Effector memory CD8-positive, alpha-beta T cell (primary cell): ENCODE data around the gene VCX3A.
"Not testable (repeated sequence)": the region's sequence is repeated elsewhere in the genome, so short reads cannot be mapped to it uniquely, and the experiment has no call there.

Experiments used
- ATAC-seq: fragments of 150-1000 bp; cut with Tn5 transposase; replicated peaks from 2 replicates; pipeline ENCODE4 v1.10.0; 2021; ENCODE audit warnings: mild to moderate bottlenecking, moderate library complexity
- DNase-seq, 3 experiments: peaks; one replicate each; pipeline ENCODE4 v3.0.0; 2021
- H3K27ac Mint-ChIP-seq, 2 donors: one replicate each; pipeline ENCODE4 v1.8.0; 2022; ENCODE audit warnings: mild to moderate bottlenecking in 2 of 2, mixed read lengths in 2 of 2, moderate library complexity in 2 of 2
- H3K27me3 Mint-ChIP-seq, 2 donors: one replicate each; pipeline ENCODE4 v1.8.0; 2022; ENCODE audit warnings: mixed read lengths in 2 of 2
- H3K36me3 Mint-ChIP-seq: one replicate; pipeline ENCODE4 v1.8.0; 2022; ENCODE audit warnings: mild to moderate bottlenecking, moderate library complexity, mixed read lengths; ENCODE audit not compliant: insufficient read depth
- H3K4me1 Mint-ChIP-seq, 2 donors: one replicate each; pipeline ENCODE4 v1.8.0; 2022; ENCODE audit warnings: low read depth in 2 of 2, mixed read lengths in 2 of 2
- H3K4me3 Mint-ChIP-seq, 2 donors: one replicate each; pipeline ENCODE4 v1.8.0; 2022; ENCODE audit warnings: mild to moderate bottlenecking in 2 of 2, mixed read lengths in 2 of 2, moderate library complexity in 2 of 2
- H3K9me3 Mint-ChIP-seq, 2 donors: one replicate each; pipeline ENCODE4 v1.8.0; 2022; ENCODE audit warnings: mixed read lengths in 2 of 2
- total RNA-seq, 9 experiments: gene quantifications; one replicate each; lab custom pipeline; 2026; lab: John Stamatoyannopoulos, UW

VCX3A gene
- total RNA-seq, result 0 to 0.06 (median 0) reads per million in 9 experiments

DNA sequence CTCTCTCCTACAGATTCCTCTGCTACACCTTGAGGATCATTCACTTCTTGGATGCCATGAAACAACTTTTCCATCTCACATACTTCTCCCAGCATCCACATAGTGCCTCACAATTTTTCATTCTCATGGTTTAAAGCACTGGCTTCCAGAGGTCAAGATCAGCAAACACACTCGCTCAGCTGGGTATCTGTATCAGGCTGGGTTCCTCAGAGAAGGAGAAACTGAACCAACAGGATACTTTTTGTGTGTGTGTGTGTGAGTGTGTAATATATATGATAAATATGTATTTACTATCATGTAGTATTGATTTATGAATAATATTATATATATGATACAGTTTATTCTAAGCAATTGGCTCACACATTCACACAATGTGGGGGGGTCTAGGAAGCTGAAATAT is at the start of gene VCX3A:
TSS of gene VCX3A (minus strand) at position 101 of the 400 bp plus-strand sequence. CDS start 621 bp downstream, outside the sequence.
- not testable (repeated sequence) for H3K4me1 Mint-ChIP-seq, ATAC-seq, H3K27me3 Mint-ChIP-seq, H3K27ac Mint-ChIP-seq, H3K9me3 Mint-ChIP-seq, DNase-seq, H3K36me3 Mint-ChIP-seq, H3K4me3 Mint-ChIP-seq

DNA sequence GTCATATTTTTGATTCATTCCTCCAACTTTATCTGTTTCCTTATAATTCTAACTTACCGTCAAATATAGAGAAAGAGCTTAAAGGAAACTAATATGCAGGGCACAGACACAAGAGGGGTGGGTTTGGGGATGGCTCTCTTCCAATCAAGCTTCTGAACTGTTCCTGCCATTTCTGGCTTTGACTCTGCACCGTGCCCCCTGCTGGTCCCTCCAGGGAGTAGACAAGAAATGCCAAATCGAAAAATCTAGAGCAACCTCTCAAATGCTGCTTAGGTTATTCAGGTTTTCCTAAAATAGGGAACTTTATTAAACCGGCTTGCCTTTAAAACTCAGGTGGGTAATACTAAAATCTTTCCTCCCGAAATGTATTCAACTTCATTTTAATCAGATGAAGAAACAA is 39.8 kb upstream of the VCX3A start:
- Mint-ChIP-seq H3K27ac (no peak overlapping the region), H3K4me3 (no peak overlapping the region), H3K36me3 (no peaks in the 10 kb centered on the region), H3K27me3 (no peaks in the 10 kb centered on the region), H3K9me3 (no peaks in the 10 kb centered on the region), H3K4me1 (no peaks in the 10 kb centered on the region)
- ATAC-seq (no peak), DNase-seq (no peak)

DNA sequence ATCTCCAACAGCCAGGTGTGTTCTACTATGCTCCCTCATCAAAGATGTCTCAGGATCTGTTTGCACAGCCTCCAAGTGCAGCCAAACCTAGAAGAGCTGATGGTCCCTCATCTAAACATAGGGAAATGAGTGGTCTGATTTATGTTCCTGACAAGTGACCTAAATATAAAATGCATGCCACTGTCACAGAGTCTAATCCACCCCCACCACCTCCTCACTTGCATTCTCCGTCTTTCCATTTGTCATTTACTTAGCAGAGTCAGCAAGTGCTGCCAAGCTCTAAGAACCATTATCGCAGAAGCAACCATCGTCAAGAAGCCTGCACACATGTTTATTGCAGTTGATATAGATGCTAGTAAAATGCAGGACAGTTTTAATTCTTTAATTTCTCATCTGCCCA is 33.1 kb upstream of the VCX3A start:
- H3K27ac Mint-ChIP-seq, result no peak overlapping the region
- no peaks in the 10 kb centered on the region for H3K36me3 Mint-ChIP-seq
- no peak overlapping the region for H3K4me3 Mint-ChIP-seq
- H3K4me1 Mint-ChIP-seq, result no peaks in the 10 kb centered on the region
- H3K9me3 Mint-ChIP-seq, result no peaks in the 10 kb centered on the region
- DNase-seq (no peak), ATAC-seq (no peak)
- H3K27me3 Mint-ChIP-seq, result no peaks in the 10 kb centered on the region

DNA sequence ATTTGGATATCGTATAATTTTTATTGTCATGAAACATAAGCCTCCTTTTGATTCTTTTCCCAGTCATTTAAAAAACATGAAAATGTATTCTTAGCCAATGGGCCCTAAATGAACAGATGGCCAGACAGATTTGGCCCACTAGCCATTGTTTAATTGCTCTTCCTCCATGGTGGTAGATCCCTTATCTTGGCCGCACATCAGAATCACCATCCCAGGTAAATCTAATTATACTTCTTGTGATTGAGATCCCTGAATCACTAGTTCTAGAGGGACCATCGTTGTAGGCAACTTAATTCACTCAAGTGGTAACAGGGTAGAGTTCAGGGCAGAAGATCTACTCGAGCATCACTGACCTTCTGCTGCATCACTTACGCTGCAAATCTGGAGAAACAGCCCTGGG is 24.1 kb upstream of the VCX3A start:
- DNase-seq (no peak), ATAC-seq (no peak)
- H3K4me1 Mint-ChIP-seq, result no peaks in the 10 kb centered on the region
- no peaks in the 10 kb centered on the region for H3K27me3 Mint-ChIP-seq
- H3K4me3 Mint-ChIP-seq, result no peak overlapping the region
- no peak overlapping the region for H3K27ac Mint-ChIP-seq
- H3K36me3 Mint-ChIP-seq, result no peaks in the 10 kb centered on the region
- H3K9me3 Mint-ChIP-seq, result peaks cover 0 to 4% of the 10 kb centered on the region in 2 donors

DNA sequence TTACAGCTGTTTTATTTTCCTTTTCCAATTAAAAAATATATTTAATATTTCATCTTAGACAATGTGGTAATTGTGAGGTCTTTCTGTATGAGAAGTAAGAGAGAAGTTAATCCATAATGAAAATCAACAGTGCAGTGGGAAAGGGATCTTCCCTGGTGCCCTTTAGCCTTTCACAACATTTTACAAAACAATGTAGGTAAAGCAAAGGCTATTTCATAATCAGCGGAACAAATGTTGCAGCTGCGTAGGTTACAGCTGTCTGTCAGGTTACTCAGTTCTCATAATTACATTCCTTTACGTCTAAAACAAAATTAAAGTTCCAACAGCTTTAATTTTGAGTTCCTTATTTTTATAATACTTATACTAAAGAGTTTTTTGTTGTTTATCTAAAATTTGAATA is 22.8 kb upstream of the VCX3A start:
- no peaks in the 10 kb centered on the region for H3K27me3 Mint-ChIP-seq
- no peak for DNase-seq
- peaks cover 0 to 5% of the 10 kb centered on the region in 2 donors for H3K9me3 Mint-ChIP-seq
- H3K4me3 Mint-ChIP-seq, result no peak overlapping the region
- no peak overlapping the region for H3K27ac Mint-ChIP-seq
- no peaks in the 10 kb centered on the region for H3K4me1 Mint-ChIP-seq
- H3K36me3 Mint-ChIP-seq, result no peaks in the 10 kb centered on the region
- ATAC-seq, result no peak

DNA sequence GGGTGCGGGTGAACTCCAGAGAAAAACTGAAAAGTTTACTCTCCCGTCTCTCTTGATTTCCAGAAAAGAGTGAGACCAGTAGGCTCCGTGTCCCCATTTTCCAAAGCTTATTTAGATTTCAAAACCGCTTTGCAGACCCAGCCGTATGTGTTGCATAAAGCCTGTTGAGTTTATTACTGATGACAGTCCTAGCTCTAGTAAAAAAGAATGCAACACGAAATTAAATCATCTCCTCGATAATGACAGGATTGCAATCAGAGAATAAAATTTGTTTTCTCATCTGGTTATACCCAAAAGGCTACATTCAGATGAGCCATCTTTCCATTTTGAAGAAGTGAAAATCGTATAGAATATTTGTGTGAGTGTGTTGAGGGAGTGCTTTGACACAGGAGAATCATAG is 16.1 kb upstream of the VCX3A start:
- no peak for ATAC-seq
- Mint-ChIP-seq H3K4me1 (no peaks in the 10 kb centered on the region), H3K9me3 (peaks cover 0 to 8% of the 10 kb centered on the region in 2 donors), H3K4me3 (no peak overlapping the region), H3K27me3 (no peaks in the 10 kb centered on the region), H3K36me3 (no peaks in the 10 kb centered on the region), H3K27ac (no peak overlapping the region)
- DNase-seq, result no peak

DNA sequence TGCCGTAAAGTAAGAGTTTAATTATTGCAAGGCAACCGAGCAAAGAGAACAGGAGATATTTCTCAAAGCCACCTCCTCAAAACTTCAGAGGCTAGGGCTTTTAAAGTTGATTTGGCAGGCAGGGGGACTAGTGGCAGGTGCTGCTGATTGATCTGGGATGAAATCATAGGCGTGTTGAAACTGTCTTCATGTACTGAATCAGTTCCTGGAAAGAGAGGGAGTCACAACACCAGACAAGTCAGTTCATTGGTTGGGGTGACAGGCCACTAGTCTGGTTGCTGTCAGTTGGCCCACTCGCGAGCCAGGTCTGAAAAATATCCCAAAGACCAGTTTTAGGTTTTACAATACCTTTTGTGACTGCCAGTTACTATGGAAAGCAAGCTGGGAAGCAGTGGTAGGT is 10.8 kb upstream of the VCX3A start:
- no peaks in the 10 kb centered on the region for H3K36me3 Mint-ChIP-seq
- H3K4me1 Mint-ChIP-seq, result no peaks in the 10 kb centered on the region
- ATAC-seq, result no peak
- no peak overlapping the region for H3K4me3 Mint-ChIP-seq
- H3K27me3 Mint-ChIP-seq, result no peaks in the 10 kb centered on the region
- no peak for DNase-seq
- no peak overlapping the region for H3K27ac Mint-ChIP-seq
- H3K9me3 Mint-ChIP-seq, result no peaks in the 10 kb centered on the region

DNA sequence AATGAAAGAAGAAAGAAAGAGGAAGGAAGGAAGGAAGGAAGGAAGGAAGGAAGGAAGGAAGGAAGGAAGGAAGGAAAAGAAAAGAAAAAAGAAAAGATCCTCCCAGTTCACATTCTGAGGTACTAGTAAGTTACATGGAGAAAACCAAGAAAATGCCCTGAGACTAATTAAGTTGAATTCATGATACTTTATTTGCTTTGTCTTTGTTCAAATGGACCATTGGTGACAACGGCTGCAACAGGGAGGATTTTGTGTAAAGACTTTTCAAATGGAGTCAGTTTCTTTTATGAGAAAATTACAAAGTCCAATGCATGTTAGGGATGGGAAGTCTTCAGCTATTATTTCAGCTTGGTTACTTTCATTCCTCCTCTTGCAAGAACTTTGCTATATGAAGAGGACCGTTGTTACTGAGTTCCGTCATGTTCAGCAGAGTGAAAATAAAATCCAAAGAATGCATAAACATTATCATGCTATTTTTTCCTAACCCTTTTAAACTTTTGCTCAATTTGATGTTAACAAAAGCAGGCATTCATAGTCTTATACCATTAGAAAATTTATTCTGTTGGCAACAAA is 8.3 kb downstream of the VCX3A start:
- Mint-ChIP-seq H3K4me3 (no peak overlapping the region), H3K9me3 (peaks cover 0 to 10% of the 10 kb centered on the region in 2 donors), H3K27ac (no peak overlapping the region), H3K36me3 (no peaks in the 10 kb centered on the region), H3K27me3 (no peaks in the 10 kb centered on the region), H3K4me1 (no peaks in the 10 kb centered on the region)
- DNase-seq, result no peak
- no peak for ATAC-seq

DNA sequence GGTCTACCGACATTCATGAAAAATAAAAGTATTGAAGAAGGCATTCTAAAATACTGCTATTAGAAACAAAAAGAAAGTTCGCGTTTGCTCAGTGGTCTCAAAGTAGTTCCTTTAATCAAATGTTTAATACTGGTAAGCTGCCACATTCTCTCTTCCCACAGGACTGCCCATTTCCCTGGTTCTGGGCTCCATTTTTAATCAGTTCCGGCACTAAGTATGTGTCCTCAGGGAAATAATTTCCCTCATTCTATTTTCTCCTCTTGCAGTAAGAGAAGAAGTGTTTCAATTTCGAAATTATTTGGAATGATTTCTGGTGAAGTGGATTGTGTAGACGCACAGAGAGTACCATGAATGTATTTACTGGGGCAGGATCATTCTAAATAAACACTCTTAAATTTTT is 17.5 kb downstream of the VCX3A start:
- H3K9me3 Mint-ChIP-seq, result no peaks in the 10 kb centered on the region
- no peaks in the 10 kb centered on the region for H3K36me3 Mint-ChIP-seq
- H3K27me3 Mint-ChIP-seq, result no peaks in the 10 kb centered on the region
- H3K4me1 Mint-ChIP-seq, result no peaks in the 10 kb centered on the region
- no peak overlapping the region for H3K4me3 Mint-ChIP-seq
- DNase-seq (no peak), ATAC-seq (no peak)
- no peak overlapping the region for H3K27ac Mint-ChIP-seq

DNA sequence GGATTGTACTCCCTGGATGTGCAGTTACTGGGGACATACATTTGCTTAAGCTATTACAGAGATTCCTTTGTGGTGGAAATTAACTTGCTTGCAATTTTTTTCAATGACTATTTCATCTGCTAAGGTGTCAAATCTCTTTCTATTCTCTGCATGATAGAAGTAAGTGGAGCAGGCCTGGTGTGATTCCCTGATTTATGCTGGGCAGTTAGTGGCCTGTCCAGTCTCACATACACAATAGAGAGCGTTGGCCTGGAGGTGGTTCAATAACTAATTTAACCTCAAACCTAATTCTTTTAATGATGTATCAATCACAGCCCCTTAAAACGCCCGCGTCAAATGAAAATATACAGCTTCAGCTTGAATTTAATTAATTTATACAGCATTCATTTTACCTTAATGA is 28.5 kb downstream of the VCX3A start:
- DNase-seq, result no peak
- Mint-ChIP-seq H3K36me3 (no peaks in the 10 kb centered on the region), H3K27ac (no peak overlapping the region), H3K4me3 (no peak overlapping the region), H3K9me3 (peaks cover 0 to 3% of the 10 kb centered on the region in 2 donors), H3K27me3 (no peaks in the 10 kb centered on the region), H3K4me1 (no peaks in the 10 kb centered on the region)
- ATAC-seq, result no peak

DNA sequence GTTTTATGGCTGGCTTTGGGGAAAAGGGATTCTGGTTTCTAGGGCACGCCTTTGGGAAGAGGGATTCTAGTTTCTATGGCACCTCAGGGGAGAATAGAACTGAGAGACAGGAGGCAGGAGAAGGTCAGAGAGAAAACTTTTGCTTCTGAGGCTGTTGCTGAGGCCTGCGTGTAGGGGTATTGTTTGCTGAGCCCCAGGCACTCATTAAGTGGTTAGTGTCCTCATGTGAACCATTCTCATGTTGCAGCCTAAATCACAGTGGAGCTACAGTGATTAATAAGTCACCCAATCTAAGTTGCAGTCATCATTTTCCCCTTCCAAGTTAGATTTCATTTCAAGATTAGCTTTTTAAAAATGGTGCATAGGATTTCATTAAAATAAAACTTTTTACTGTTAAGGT is 29.0 kb downstream of the VCX3A start:
- Mint-ChIP-seq H3K36me3 (no peaks in the 10 kb centered on the region), H3K27ac (no peak overlapping the region), H3K4me3 (no peak overlapping the region), H3K4me1 (no peaks in the 10 kb centered on the region), H3K9me3 (peaks cover 0 to 3% of the 10 kb centered on the region in 2 donors), H3K27me3 (no peaks in the 10 kb centered on the region)
- ATAC-seq (no peak), DNase-seq (no peak)

DNA sequence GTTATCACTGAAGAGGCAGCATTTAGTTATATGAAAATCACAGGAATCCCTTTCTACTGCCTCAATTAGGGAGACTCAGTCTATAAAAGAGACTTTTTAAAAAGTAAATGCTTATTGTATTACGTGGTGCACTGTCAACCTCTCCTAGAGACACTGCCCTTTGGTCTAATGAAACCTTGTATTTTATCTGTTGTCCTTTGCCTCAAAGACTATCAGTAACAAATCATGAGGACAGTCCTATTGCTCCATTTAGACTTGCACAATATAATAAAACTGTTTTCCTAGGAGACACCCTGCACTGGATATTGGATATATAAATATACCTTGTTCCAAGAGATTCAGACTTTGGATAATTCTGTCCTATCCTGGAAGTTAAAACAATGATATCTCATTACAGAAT is 34.2 kb downstream of the VCX3A start:
- Mint-ChIP-seq H3K27me3 (no peaks in the 10 kb centered on the region), H3K27ac (no peak overlapping the region), H3K4me3 (no peak overlapping the region), H3K9me3 (peaks cover 0 to 3% of the 10 kb centered on the region in 2 donors), H3K36me3 (no peaks in the 10 kb centered on the region), H3K4me1 (no peaks in the 10 kb centered on the region)
- ATAC-seq (no peak), DNase-seq (no peak)

DNA sequence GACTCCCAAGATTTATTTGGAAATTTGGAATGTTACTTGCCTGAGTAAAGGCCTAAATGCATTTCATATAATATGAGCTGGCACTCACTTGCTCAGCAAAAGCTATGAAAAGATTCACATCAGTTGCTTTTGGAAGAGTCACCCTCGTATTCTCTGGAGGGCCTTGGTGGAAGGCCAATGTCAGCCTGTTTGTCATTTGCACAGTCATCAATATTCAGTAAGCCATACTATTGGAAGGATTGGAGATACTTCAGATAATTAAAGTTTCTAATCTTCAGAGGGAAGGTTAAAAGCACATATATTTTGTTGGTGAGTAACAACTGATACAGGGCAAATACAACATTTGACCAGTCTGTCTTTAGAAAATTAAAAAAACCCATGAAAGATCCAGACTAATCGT is 36.6 kb downstream of the VCX3A start:
- no peak for ATAC-seq
- no peaks in the 10 kb centered on the region for H3K27me3 Mint-ChIP-seq
- peaks cover 0 to 2% of the 10 kb centered on the region in 2 donors for H3K9me3 Mint-ChIP-seq
- no peaks in the 10 kb centered on the region for H3K4me1 Mint-ChIP-seq
- H3K27ac Mint-ChIP-seq, result no peak overlapping the region
- H3K4me3 Mint-ChIP-seq, result no peak overlapping the region
- no peaks in the 10 kb centered on the region for H3K36me3 Mint-ChIP-seq
- no peak for DNase-seq
